SKM-1 (cell line): Measurements from ENCODE around the gene HCN2.

Experiments
- DNase-seq: peaks from one replicate; lab custom pipeline; 2025; ENCODE audit not compliant: unreplicated experiment; lab: John Stamatoyannopoulos, UW

HCN2 gene

DNA sequence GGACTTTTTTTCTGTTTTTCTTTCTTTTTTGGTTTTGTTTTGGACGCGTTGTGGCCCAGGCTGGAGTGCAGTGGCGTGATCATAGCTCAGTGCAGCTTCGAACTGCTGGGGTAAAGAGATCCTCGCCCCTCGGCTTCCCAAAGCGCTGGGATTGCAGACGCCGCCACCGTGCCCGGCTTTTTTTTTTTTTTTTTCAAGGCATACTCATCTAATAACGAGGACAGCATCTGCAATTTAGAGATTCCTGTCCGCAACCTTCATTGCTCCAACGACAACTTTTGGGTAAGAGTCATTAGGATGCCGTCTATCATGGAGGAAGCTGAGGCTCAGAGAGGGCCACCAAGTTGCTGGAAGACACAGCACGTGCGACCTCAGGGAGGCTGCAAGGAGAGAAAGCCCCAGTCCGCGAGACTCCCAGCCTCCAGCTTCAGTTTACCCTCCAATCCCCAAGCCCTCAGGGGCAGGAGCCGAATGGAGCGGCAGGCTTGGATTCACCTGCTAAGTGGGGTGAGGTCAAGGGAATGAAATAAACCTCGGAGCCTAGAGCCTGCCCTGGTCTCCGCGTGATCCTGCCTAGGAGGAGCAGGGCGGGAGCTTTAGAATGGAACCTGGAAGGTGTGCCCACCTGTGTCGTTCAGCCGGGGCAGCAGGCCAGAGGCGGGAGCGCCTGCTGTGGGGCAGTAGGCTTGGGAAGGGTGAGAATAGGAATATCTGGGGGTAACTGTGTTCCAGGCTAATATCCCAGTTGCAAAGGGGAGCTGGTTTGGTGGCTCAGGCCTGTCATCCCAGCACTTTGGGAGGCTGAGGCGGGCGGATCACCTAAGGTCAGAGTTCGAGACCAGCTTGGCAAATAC lies 44.3 kb downstream of the HCN2 start:
- no peak for DNase-seq

DNA sequence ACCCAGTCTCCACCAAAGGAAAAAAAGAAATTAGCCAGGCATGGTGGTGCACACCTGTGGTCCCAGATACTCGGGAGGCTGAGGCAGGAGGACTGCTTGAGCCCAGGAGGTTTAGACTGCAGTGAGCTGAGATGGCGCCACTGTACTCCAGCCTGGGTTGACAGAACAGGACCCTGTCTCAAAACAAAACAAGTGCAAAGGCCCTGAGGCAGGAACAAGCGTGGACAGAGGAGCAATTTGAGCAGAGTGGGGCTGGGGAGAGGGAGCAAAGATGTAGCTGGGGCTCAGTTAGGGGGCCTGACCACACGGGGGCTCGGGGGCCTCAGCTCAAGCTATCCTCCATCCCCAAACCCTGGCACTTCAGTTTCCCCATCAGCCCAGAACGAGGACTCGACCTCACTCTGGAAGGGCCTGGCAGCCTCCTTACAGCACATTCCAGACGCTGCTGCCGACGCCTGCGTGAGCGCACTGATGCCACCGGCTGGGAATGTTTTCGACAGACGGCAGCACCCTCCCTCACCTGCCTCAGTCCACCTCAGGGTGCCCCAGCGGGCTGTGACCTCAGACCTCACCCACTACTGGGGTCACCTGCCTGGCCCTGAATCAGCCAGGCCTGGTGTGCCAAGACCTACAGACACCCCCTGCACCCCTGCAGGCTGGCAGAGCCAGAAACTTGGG lies 45.4 kb downstream of the HCN2 start:
- DNase-seq, result no peak

DNA sequence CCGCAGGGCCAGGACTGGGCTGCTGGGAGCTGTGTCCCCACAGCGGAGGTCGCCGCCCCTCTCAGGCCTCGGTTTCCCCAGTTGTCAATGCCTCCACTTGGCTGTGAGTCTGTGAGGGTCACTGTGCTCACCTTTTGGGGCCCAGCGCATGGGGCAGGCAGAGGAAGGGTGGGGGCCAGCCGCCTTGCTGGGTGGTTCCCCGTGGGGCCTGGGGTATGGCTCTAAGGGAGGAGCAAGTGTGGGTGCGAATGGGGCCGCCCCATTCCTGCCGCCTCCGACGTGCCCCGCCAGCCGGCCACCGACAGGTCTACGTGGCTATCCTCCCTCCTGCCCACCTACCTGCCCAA lies 49.2 kb downstream of the HCN2 start:
- DNase-seq, result no peak

DNA sequence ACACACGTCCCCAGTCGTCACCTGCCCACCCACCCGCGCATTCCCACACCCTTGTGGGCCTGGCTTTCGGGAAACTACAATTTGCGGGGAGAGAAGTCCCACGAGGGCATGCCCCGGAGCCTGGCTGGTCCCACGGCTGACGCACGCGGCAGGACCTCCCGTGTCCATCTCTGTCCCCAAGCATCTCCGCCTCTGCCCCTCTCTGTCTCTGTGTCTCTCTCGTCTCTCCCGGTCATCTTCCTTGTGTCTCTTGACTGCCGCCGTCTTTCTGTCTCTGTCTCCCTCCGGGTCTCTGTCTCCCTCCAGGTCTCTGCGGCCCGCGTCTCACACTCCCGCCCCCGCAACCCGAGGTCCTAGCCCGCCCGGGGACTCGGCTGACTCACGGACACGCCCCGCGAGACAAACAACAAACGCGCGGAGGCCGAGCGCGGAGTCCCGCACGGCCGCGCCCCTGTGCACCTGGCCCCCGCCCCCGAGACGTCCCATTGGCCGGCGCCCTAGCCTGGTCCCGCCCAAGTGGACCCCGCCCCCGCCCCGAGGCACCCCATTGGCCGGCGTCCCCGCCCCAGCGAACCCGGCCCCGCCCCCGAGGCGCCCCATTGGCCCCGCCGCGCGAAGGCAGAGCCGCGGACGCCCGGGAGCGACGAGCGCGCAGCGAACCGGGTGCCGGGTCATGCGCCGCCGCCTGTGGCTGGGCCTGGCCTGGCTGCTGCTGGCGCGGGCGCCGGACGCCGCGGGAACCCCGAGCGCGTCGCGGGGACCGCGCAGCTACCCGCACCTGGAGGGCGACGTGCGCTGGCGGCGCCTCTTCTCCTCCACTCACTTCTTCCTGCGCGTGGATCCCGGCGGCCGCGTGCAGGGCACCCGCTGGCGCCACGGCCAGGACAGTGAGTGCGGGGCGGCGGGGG lies 49.8 kb downstream of the HCN2 start, which contains the start of gene FGF22:
Gene FGF22 (plus strand): TSS at position 627 of the 908 bp plus-strand sequence. CDS start 47 bp downstream, at position 674.
- DNase-seq, result peak; percentile 46

DNA sequence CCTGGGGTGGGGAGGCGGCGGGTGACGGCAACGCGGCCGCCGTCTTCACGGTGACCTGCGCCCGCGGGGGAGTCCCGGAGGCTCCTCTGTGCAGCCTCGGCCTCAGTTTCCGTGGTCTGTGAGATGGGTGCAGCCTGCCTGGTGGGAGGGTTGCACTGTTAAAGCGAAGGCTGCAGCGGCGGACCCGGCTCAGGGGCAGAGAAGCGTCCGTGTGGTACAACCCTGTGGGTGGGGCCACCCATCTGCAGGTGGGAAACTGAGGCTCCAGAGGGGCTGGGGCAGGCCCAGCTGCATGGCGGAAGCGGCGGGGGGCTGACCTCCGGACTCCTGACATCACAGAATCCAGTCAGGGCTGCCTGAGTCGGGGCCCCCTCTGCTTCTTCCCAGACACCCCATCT lies 50.5 kb downstream of the HCN2 start:
- DNase-seq, result no peak

DNA sequence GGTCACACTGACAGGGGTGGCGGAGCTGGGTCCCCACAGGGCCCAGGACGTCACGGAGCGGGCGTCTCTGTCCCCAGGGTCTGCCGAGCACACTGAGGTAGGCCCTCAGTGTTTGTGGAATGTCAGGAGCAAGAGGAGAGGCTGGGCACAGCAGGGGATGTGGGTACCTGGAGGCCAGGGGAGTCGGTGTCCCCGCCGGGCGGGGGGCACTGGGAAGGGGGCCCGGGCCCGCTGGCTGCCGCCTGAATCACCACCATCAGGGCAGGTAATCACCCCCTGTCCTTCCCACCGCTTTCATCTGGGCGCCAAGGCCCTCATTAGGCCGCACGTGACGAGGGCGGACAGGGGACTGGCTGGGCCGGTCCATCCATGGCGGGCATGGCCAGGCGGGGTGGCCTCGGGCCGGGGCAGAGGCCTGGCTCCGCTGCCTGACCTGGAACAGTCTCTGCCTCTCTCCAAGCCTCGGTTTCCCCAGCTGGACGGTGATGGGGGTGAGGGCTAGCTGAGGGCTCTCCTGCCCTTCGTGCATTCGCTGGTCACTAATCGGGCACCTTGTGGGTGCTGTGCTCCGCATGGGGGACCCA lies 51.0 kb downstream of the HCN2 start:
- DNase-seq, result no peak

DNA sequence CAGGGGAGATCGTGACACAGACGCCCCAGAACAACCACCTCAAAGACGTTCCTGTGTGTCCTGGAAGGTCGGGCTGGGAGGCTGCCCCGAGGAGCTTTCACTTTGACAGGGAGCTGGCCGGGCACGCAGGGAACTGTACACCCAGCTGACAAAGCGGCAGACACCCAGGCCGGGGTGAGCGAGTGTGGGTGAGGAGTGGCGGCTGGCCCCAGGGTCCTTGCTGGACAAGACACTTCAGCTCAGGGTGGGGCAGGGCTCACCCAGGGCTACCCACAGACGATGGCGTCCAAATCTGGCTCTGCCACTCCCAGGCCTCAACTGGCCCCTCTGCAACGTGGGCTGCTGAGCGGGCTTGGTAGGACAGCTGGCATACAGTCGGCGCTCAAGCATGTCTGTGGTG lies 52.0 kb downstream of the HCN2 start:
- no peak for DNase-seq

DNA sequence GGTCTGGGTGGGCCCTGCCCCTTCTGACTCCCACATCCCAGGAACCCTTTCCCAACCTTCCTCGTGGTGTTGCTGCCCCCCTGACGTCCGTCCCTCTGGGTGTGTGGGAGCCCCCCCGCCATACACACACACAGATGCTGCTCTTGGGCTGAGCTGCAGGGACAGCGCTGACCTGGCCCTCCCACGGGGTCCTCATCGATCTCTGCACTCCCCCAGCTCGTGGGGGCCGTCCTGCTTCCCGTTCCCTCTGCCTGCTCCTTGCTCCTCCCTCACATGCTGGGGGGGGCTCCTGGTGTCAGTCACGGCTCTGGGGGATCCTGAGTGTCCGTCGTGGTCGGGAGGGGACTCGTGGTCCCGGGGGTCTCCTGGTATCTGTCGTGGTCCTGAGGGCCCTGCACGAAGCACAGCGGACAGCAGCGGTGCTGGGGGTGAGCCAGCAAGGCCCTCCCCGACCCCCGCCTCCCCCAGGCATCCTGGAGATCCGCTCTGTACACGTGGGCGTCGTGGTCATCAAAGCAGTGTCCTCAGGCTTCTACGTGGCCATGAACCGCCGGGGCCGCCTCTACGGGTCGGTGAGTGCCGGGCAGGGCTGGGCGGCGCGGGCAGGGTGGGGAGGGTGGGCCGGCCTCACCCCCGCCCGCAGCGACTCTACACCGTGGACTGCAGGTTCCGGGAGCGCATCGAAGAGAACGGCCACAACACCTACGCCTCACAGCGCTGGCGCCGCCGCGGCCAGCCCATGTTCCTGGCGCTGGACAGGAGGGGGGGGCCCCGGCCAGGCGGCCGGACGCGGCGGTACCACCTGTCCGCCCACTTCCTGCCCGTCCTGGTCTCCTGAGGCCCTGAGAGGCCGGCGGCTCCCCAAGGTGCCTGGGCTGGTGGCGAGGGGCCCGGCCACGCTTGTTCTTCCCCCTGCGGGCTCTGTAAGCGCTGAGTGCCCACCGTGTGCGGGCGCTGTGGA lies 53.4 kb downstream of the HCN2 start:
- no peak for DNase-seq

DNA sequence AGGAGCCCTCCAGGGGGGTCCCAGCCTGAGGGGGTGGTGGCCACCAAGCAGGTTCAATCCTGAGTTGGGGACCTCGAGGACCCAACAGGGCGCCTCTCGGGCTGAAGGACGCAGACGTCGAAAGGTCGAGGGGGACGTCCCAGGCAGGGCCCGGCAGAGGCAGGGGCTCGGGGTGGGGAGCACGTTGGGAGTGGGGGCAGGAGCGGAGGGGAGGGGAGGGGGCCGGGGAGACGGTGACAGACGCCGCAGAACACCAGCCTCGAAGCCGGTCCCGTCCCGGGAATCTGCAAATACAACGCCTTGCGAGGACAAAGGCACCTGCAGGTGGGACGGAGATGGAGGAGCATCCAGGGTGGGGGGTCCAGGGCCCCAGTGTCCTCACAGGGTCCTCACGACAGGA lies 54.1 kb downstream of the HCN2 start:
- no peak for DNase-seq

DNA sequence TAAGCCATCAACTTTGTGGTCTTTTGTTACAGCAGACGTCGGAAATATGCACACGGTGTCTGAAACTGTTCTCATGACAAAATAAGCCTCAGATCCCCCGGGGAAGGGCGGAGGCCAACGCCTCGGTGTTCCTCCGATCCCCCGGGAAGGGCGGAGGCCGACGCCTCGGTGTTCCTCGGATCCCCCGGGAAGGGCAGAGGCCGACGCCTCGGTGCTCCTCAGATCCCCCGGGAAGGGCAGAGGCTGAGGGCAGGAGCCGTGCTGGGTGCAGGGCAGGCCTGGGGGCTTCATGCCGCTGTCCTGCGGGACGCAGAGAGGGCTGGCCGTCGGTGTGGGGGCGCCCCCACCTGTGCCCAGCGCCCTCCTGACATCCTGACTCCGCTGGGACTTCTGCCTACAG lies 54.7 kb downstream of the HCN2 start:
- no peak for DNase-seq

DNA sequence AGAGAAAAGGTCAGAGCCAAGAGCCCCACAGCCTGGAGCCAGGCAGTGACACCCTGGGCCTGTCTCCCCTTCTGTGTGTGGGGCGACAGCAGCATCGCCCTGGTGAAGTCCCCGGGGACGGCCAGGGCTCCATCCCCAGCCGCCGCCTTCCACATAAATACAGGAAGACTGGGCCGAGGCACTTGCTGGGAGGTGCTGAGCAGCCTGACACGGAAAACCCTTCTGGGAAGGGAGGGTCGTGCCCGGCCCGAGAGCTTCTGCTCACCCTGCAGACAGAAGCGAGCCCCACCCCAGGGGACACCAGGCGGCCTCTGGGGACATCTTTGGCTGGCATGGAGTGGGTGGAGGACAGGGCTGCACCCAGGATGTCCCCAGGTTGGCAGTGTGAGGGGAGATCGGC lies 55.1 kb downstream of the HCN2 start:
- DNase-seq, result no peak

DNA sequence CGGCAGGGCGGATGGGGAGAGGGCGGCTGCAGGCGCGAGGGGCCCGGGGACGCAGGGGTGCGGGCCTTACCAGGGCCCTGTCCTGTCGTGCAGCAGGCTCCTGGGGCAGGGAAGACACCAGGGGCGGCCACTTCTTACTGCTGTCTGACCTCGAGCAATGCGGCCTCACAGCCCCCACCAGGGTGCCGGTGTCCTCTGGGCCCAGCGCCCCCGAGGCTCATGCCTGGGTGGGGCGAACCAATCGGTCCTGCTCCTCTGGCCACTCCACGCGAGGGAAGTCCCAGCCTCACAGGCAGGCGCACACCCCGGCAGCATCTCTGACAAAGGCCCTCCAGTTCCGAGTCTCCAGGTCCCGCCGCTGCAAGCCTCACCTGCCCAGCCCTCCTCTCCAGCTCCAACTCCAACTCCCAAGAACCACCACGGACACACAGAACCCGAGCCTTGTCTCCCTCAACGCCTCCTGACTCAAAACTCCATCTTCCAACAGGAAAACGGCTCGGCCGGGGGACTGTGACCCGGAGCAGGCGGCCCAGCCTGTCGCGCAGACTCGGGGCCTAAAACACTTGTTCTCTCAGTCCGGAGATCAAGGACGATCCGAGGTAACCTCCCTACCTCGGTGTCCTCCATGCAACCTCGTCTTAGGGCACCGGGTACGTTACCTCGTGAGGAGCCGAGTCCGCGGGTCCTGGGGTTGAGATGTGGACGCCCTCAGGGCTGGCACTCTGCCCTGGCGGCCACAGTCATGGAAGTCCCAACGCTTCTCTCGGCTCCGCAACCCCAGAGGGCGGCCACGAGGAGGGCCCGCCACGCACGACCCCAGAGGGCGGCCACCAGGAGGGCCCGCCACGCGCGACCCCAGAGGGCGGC lies 56.5 kb downstream of the HCN2 start:
- DNase-seq, result no peak

DNA sequence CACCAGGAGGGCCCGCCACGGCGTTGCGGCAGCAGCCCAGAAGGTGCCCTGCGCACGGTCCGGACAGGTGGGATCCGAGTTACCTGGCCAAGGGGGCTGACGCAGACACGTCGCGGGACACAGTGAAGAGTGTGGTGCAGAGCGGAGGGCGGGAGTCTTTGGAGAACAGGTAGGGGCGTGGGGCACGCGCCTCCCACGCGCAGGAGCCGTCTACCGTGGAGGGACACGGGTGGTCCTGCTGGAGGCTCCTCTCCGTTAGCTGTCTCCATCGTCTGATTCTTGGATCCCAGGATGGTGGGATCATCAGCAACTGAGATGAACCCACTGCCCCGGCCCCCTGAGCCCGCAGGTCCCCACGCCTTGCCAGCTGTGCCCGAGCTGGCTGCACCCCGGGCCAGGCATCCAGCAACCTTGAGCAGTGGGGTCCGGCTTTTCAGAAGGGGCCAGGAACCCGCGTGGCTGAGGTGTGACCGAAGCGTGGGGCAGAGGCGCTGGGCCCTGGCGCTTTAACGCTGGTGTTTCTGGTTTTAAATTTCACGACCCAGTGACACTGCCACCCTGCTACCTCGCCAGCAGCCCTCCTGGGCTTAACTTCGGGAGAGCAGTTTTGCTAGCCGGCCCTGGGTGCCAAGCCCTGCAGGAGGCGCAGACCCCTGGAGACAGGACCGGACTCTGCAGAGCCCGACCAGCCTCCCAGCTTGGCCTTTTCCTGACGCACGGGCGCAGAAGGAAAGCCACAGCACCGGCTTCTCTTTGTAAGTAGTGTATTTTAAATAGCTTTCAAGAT lies 57.3 kb downstream of the HCN2 start:
- no peak for DNase-seq

DNA sequence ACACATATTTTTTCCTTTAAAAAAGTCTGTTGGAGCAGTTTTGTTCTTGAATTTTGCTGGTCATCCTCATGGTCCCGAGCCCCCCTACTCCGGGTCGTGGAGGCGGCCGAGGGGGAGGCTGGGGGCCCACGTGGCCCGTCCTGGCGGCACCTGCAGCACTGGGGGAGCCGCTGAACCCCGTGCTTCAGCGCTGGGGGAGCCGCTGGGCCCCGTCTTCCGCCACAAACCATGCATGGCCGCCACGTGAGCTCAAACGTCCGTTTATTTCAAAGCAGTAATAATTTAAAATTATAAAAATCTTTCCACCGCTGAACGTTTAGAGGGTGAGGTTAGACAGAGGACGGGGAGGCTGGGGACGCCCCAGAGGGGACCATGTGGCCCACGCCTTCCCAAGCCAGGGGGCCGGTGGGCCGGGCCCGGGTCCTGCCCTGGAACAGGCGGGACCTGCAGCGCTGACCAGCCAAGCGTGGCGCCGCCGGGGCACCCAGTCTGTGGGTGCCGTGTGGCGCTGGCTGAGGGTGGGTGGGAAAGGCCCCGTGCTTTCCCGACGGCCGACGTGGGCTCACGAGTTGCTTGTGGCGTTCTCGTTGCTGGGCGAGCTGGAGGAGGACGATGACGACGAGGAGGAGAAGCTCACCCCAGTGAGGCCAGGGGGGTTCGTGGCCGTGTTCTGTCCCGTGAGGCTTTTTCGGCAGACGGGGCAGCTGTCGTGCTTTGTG lies 58.0 kb downstream of the HCN2 start:
- DNase-seq, result no peak

DNA sequence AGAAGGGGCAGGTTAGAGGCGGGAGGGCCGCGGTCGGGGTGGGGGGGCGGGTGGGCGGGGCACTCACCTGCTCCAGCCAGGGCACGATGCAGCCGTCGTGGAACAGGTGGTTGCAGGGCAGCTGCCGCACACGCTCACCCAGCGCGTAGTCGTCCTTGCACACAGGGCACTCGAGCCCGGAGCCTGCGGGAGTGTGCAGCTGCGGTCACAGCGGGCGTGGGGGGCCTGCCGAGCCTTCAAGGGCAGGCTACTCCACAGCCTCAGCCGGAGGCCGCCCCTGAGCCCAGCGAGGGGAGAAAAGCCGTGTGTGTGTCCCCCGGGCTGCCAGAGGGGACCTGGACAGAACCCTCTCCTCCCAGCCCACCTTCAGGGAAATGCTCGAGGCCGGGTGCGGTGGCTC lies 58.6 kb downstream of the HCN2 start:
- DNase-seq, result no peak

DNA sequence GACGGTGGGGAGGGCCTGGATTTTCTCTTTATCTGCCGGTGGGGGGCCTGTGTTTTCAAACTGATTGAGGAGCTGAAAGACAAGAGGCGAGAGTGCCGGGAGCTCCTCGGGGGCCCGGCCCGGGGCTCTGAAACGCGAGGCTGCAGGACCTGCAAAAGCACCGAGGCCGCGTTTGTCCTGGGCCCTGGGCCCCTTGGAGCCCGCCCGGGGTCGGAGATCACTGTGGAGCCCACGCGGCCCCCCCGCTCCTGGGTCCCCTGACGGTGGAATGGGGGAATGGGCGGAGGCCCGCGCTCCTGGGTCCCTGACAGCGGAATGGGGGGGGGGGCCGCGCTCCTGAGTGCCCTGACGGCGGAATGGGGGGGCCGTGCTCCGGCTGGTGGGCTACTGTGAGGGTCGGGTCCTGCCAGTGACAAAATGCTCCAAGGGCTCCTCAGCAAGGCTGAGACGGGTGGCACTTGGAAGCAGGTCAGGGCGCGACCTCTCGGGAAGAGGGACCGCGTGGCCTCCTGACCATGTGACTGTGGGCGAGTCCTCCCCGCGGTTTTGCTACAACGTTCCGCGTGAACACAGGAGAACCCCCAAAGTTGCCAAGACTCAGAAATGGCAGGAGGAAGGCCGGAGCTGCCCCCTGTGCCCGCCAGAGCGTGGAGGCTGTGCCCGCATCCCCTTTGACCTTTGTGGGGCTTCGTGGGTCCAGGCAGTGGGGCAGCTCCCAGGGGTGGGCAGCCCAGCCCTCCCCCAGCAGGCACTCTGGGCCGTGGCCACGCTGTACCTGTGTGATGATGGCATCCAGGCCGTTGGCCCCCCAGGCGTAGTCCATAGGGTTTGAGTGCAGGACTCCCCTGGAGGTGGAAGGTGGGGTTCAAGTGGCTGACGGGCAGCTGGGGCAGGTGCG lies 59.5 kb downstream of the HCN2 start:
- no peak for DNase-seq

DNA sequence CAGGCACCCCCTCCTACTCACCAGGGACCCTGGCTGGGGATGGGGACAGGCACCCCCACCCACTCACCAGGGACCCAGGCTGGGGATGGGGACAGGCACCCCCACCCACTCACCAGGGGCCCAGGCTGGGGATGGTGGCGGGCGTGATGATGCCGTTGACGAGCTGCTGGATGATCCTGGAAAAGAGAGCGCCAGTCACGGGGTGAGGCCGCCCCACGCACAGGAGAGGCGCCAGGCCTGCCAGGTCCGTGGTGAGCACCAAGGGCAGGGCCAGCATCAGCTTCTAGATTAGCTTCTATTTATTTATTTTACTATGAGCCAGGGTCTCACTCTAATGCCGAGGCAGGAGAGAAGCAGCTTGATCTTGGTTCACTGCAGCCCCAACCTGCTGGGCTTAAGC lies 60.4 kb downstream of the HCN2 start:
- no peak for DNase-seq
